ENCODE data around the gene FTO. TPM values are rescaled to one million over a fixed set of nuclear protein-coding genes. Genes with fewer than 3 reads are reported as not detected.

The FTO gene
- total RNA-seq, 4 donors from 2014 or later = 62.0 to 90.1 (median 75.1) TPM

- Histone ChIP-seq H3K27ac (no peak overlapping the region), H3K4me3 (no peak overlapping the region), H3K36me3 (no peaks in the 10 kb centered on the region), H3K4me1 (no peaks in the 10 kb centered on the region), H3K9me3 (no peaks in the 10 kb centered on the region), H3K27me3 (no peaks in the 10 kb centered on the region)
- no peak for ATAC-seq
- DNase-seq = no peak
- intact Hi-C loops (cut with DNase I; ENCODE audit: low total_unique reads) (no loop called here), in situ Hi-C loops (cut with MboI; ENCODE audit: low sequenced_read_pairs in 4 of 4) (no loop called here)
- no peak for TF ChIP-seq CTCF (IDR thresholded peaks at IDR 0.05 in 4 of 5, conservative IDR thresholded peaks at IDR 0.05 in 1 of 5)
- TF ChIP-seq POLR2A (IDR thresholded peaks at IDR 0.05) = no peak
Measured at GRCh38 chr16:54120846-54121480, 417.0 kb downstream of the FTO start.

GRCh38 chr16:54121539-54122295 is 417.8 kb downstream of the FTO start:
- no peaks in the 10 kb centered on the region for H3K27me3 ChIP-seq
- DNase-seq (no peak), ATAC-seq (no peak)
- no peaks in the 10 kb centered on the region for H3K9me3 ChIP-seq
- no peaks in the 10 kb centered on the region for H3K4me1 ChIP-seq
- in situ Hi-C loops (cut with MboI; ENCODE audit: low sequenced_read_pairs in 4 of 4) = no loop called here
- no peak overlapping the region for H3K4me3 ChIP-seq
- no peaks in the 10 kb centered on the region for H3K36me3 ChIP-seq
- TF ChIP-seq POLR2A (IDR thresholded peaks at IDR 0.05) = no peak
- intact Hi-C loops (cut with DNase I; ENCODE audit: low total_unique reads) = no loop called here
- H3K27ac ChIP-seq = no peak overlapping the region

- no peaks in the 10 kb centered on the region for H3K27me3 ChIP-seq
- DNase-seq (no peak), ATAC-seq (no peak)
- no peak overlapping the region for H3K4me3 ChIP-seq
- H3K36me3 ChIP-seq = no peaks in the 10 kb centered on the region
- no peaks in the 10 kb centered on the region for H3K4me1 ChIP-seq
- in situ Hi-C loops (cut with MboI; ENCODE audit: low sequenced_read_pairs in 4 of 4) = no loop called here
- intact Hi-C loops (cut with DNase I; ENCODE audit: low total_unique reads) = no loop called here
- no peak overlapping the region for H3K27ac ChIP-seq
- no peaks in the 10 kb centered on the region for H3K9me3 ChIP-seq
- TF ChIP-seq POLR2A (IDR thresholded peaks at IDR 0.05) (no peak), CTCF (IDR thresholded peaks at IDR 0.05 in 4 of 5, conservative IDR thresholded peaks at IDR 0.05 in 1 of 5) (no peak)
Measured at GRCh38 chr16:54123766-54124165, 419.8 kb downstream of the FTO start.

GRCh38 chr16:54125751-54126655 is 422.0 kb downstream of the FTO start:
- H3K27me3 ChIP-seq = no peaks in the 10 kb centered on the region
- TF ChIP-seq CTCF (IDR thresholded peaks at IDR 0.05 in 4 of 5, conservative IDR thresholded peaks at IDR 0.05 in 1 of 5) (no peak), POLR2A (IDR thresholded peaks at IDR 0.05) (no peak)
- no peak overlapping the region for H3K27ac ChIP-seq
- H3K4me1 ChIP-seq = no peaks in the 10 kb centered on the region
- H3K4me3 ChIP-seq = no peak overlapping the region
- DNase-seq (no peak), ATAC-seq (no peak)
- no peaks in the 10 kb centered on the region for H3K9me3 ChIP-seq
- H3K36me3 ChIP-seq = no peaks in the 10 kb centered on the region
- intact Hi-C loops (cut with DNase I; ENCODE audit: low total_unique reads) (no loop called here), in situ Hi-C loops (cut with MboI; ENCODE audit: low sequenced_read_pairs in 4 of 4) (no loop called here)

- no peak overlapping the region for H3K4me3 ChIP-seq
- intact Hi-C loops (cut with DNase I; ENCODE audit: low total_unique reads) (no loop called here), in situ Hi-C loops (cut with MboI; ENCODE audit: low sequenced_read_pairs in 4 of 4) (no loop called here)
- ATAC-seq (no peak), DNase-seq (no peak)
- no peaks in the 10 kb centered on the region for H3K27me3 ChIP-seq
- H3K27ac ChIP-seq = no peak overlapping the region
- no peaks in the 10 kb centered on the region for H3K9me3 ChIP-seq
- no peaks in the 10 kb centered on the region for H3K36me3 ChIP-seq
- TF ChIP-seq POLR2A (IDR thresholded peaks at IDR 0.05) = no peak
- no peaks in the 10 kb centered on the region for H3K4me1 ChIP-seq
Measured at GRCh38 chr16:54126907-54127306, 423.0 kb downstream of the FTO start.

Measured in gastrocnemius medialis (tissue), 4 donors.